ENCODE results near the gene JAM3. TPM values are rescaled to one million over a fixed set of nuclear protein-coding genes. Genes with fewer than 3 reads are reported as not detected.

Gene JAM3
- total and polyA plus RNA-seq, 2 donors (not counting 1 experiment from before 2014, with no cell fraction given) = 44.1 to 85.7 TPM

- Histone ChIP-seq H3K27ac (ENCODE audit: insufficient read depth, low read length) (no peak overlapping the region), H2AFZ (ENCODE audit: low read length) (no peak overlapping the region), H4K20me1 (ENCODE audit: control insufficient read depth, extremely low read depth, insufficient read depth, low read length) (no peaks in the 10 kb centered on the region), H3K9me3 (ENCODE audit: control insufficient read depth, insufficient read depth, low read depth, low read length) (no peaks in the 10 kb centered on the region), H3K79me2 (ENCODE audit: control insufficient read depth, insufficient read depth, low read length) (no peaks in the 10 kb centered on the region), H3K4me1 (ENCODE audit: control insufficient read depth, extremely low read depth, insufficient read depth, low read length) (peaks cover 5% of the 10 kb centered on the region), H3K9ac (ENCODE audit: insufficient read depth, low read length) (no peak overlapping the region), H3K4me3 (replicated peaks in 1 of 4; ENCODE audit: control extremely low read depth in 1 of 4, insufficient read depth in 1 of 4, low read depth in 3 of 4, low read length in 4 of 4) (no peak overlapping the region), H3K27me3 (ENCODE audit: control insufficient read depth, insufficient read depth, low read length) (peaks cover 10% of the 10 kb centered on the region), H3K4me2 (ENCODE audit: extremely low read depth, insufficient read depth, low read length) (no peak overlapping the region), H3K36me3 (ENCODE audit: control insufficient read depth, insufficient read depth, low read length) (no peaks in the 10 kb centered on the region)
- DNase-seq (ENCODE audit: low read depth in 2 of 2) = peak in 1 of 2 donors; percentile 20
- TF ChIP-seq CTCF (conservative IDR thresholded peaks at IDR 0.05 in 1 of 2, IDR thresholded peaks at IDR 0.05 in 1 of 2; ENCODE audit: low read depth in 1 of 2, low read length in 2 of 2) (no peak), EZH2 (IDR thresholded peaks at IDR 0.05; ENCODE audit: low read length, missing control alignments) (no peak)
Observed at GRCh38 chr11:134032501-134033091, 36.3 kb upstream of the JAM3 start.

- DNase-seq (ENCODE audit: low read depth in 2 of 2) = no peak
- Histone ChIP-seq H3K4me2 (ENCODE audit: extremely low read depth, insufficient read depth, low read length) (peak overlapping the region; percentile 34), H3K9me3 (ENCODE audit: control insufficient read depth, insufficient read depth, low read depth, low read length) (no peaks in the 10 kb centered on the region), H4K20me1 (ENCODE audit: control insufficient read depth, extremely low read depth, insufficient read depth, low read length) (no peaks in the 10 kb centered on the region), H3K79me2 (ENCODE audit: control insufficient read depth, insufficient read depth, low read length) (no peaks in the 10 kb centered on the region), H3K27ac (ENCODE audit: insufficient read depth, low read length) (no peak overlapping the region), H3K9ac (ENCODE audit: insufficient read depth, low read length) (no peak overlapping the region), H3K4me3 (replicated peaks in 1 of 4; ENCODE audit: control extremely low read depth in 1 of 4, insufficient read depth in 1 of 4, low read depth in 3 of 4, low read length in 4 of 4) (no peak overlapping the region), H2AFZ (ENCODE audit: low read length) (peak overlapping the region; percentile 1), H3K27me3 (ENCODE audit: control insufficient read depth, insufficient read depth, low read length) (peaks cover 9% of the 10 kb centered on the region), H3K4me1 (ENCODE audit: control insufficient read depth, extremely low read depth, insufficient read depth, low read length) (peaks cover 9% of the 10 kb centered on the region), H3K36me3 (ENCODE audit: control insufficient read depth, insufficient read depth, low read length) (no peaks in the 10 kb centered on the region)
- TF ChIP-seq CTCF (conservative IDR thresholded peaks at IDR 0.05 in 1 of 2, IDR thresholded peaks at IDR 0.05 in 1 of 2; ENCODE audit: low read depth in 1 of 2, low read length in 2 of 2) (no peak), EZH2 (IDR thresholded peaks at IDR 0.05; ENCODE audit: low read length, missing control alignments) (no peak)
Observed at GRCh38 chr11:134033276-134033675, 35.6 kb upstream of the JAM3 start.

- Histone ChIP-seq H3K4me3 (replicated peaks in 1 of 4; ENCODE audit: control extremely low read depth in 1 of 4, insufficient read depth in 1 of 4, low read depth in 3 of 4, low read length in 4 of 4) (peak overlapping the region in 3 of 4 experiments; percentile 6 to 29 (median 27)), H3K4me1 (ENCODE audit: control insufficient read depth, extremely low read depth, insufficient read depth, low read length) (peaks cover 10% of the 10 kb centered on the region), H3K27ac (ENCODE audit: insufficient read depth, low read length) (no peak overlapping the region), H3K9me3 (ENCODE audit: control insufficient read depth, insufficient read depth, low read depth, low read length) (no peaks in the 10 kb centered on the region), H3K4me2 (ENCODE audit: extremely low read depth, insufficient read depth, low read length) (peak overlapping the region; percentile 34), H3K27me3 (ENCODE audit: control insufficient read depth, insufficient read depth, low read length) (peaks cover 9% of the 10 kb centered on the region), H3K9ac (ENCODE audit: insufficient read depth, low read length) (no peak overlapping the region), H3K36me3 (ENCODE audit: control insufficient read depth, insufficient read depth, low read length) (no peaks in the 10 kb centered on the region), H3K79me2 (ENCODE audit: control insufficient read depth, insufficient read depth, low read length) (no peaks in the 10 kb centered on the region), H2AFZ (ENCODE audit: low read length) (peak overlapping the region; percentile 1), H4K20me1 (ENCODE audit: control insufficient read depth, extremely low read depth, insufficient read depth, low read length) (no peaks in the 10 kb centered on the region)
- DNase-seq (ENCODE audit: low read depth in 2 of 2) = peak; percentile 80 to 89
- TF ChIP-seq CTCF (conservative IDR thresholded peaks at IDR 0.05 in 1 of 2, IDR thresholded peaks at IDR 0.05 in 1 of 2; ENCODE audit: low read depth in 1 of 2, low read length in 2 of 2) (no peak), EZH2 (IDR thresholded peaks at IDR 0.05; ENCODE audit: low read length, missing control alignments) (no peak)
Observed at GRCh38 chr11:134033696-134034491, 35.0 kb upstream of the JAM3 start.
